ENCODE measurements around the gene ATP2C1.

GRCh38 chr3:130992344-130992743 is 98.5 kb downstream of the ATP2C1 start:
- TF ChIP-seq CTCF (IDR thresholded peaks at IDR 0.05; ENCODE audit: insufficient read depth, low read length, poor library complexity, severe bottlenecking) (no peak), EZH2phosphoT487 (conservative IDR thresholded peaks at IDR 0.05; ENCODE audit: low read length) (no peak)

Data from SU-DHL-6 (cell line).